Esophagus muscularis mucosa (tissue), 4 donors: Measurements from ENCODE around the gene CALML3. TPM values are rescaled to one million over a fixed set of nuclear protein-coding genes. Genes with fewer than 3 reads are reported as not detected.

Experiments
- DNase-seq: peaks from one replicate; pipeline ENCODE4 v3.0.0-alpha.2; 2017; ENCODE audit errors: extremely low spot score
- H3K27ac ChIP-seq, 4 donors: fragments of 200-600 bp; sonication (generic); replicated peaks in 1 of 4; 1 replicate in 3 of 4; 2 replicates in 1 of 4; pipeline ENCODE4 v1.5.1; 2016 to 2019; ENCODE audit warnings: mild to moderate bottlenecking in 1 of 4
- H3K27me3 ChIP-seq, 4 donors: fragments of 200-600 bp; sonication (generic); one replicate each; pipeline versions ENCODE4 v1.5.1 to v1.6.0; 2016 to 2019
- H3K36me3 ChIP-seq, 4 donors: fragments of 200-600 bp; sonication (generic); one replicate each; pipeline ENCODE4 v1.5.1; 2016 to 2019
- H3K4me1 ChIP-seq, 4 donors: fragments of 200-600 bp; sonication (generic); one replicate each; pipeline ENCODE4 v1.5.1; 2016 to 2019
- H3K4me3 ChIP-seq, 4 donors: fragments of 200-600 bp; sonication (generic); 1 replicate in 2 of 4; 2 replicates in 2 of 4; pipeline ENCODE4 v1.5.1; 2016 to 2019; ENCODE audit warnings: mild to moderate bottlenecking in 4 of 4, moderate library complexity in 1 of 4
- H3K9me3 ChIP-seq, 4 donors: fragments of 200-600 bp; sonication (generic); 1 replicate in 3 of 4; 2 replicates in 1 of 4; pipeline ENCODE4 v1.5.1; 2016 to 2019
- CTCF ChIP-seq, 3 experiments: fragments of 200-600 bp in 2 of 3; fragments of 450-650 bp in 1 of 3; sonication (generic) in 2 of 3; IDR thresholded peaks; one replicate each; pipeline ENCODE4 v1.5.1; 2017 to 2019; ENCODE audit warnings: antibody characterized with exemption in 3 of 3, mild to moderate bottlenecking in 2 of 3, moderate library complexity in 1 of 3
- EP300 ChIP-seq: sonication (generic); formaldehyde crosslinking; IDR thresholded peaks from one replicate; pipeline ENCODE4 v1.6.1; 2017; ENCODE audit warnings: antibody characterized with exemption
- POLR2A ChIP-seq: fragments of 450-650 bp; IDR thresholded peaks from one replicate; pipeline ENCODE4 v1.6.1; 2017; ENCODE audit warnings: antibody characterized with exemption, moderate library complexity, mild to moderate bottlenecking, low read depth
- POLR2AphosphoS5 ChIP-seq, 2 donors: sonication (generic); formaldehyde crosslinking; IDR thresholded peaks; one replicate each; pipeline ENCODE4 v1.6.1; 2017; ENCODE audit warnings: antibody characterized with exemption in 2 of 2
- WGBS: methylation state at CpG from one replicate; pipeline ENCODE4 v1.1.5; 2018; 5-methylcytosine and 5-hydroxymethylcytosine counted together
- intact Hi-C: fragments of 100-400 bp; cut with DNase I; formaldehyde crosslinking; loops from one replicate; pipeline ENCODE4 v1.15.1; 2023
- total RNA-seq, 4 donors: library from RNA; depleted of rRNA; stranded (reverse); fragments of >200 nt; gene quantifications; one replicate each; pipeline versions ENCODE4 v1.1.0 to v1.2.1, GENCODE V29; 2016

Gene CALML3
- total RNA-seq, 4 donors from 2014 or later: not detected

- Histone ChIP-seq H3K4me3 (no peak overlapping the region), H3K27ac (no peak overlapping the region), H3K27me3 (no peaks in the 10 kb centered on the region), H3K9me3 (no peaks in the 10 kb centered on the region), H3K4me1 (peaks cover 0 to 27% (median 24%) of the 10 kb centered on the region in 4 donors), H3K36me3 (no peaks in the 10 kb centered on the region)
- WGBS: 88% methylated on average over 14 of the region's 14 CpGs
- DNase-seq: no peak
- intact Hi-C loops: no loop called here
- TF ChIP-seq EP300: no peak
- no peak for TF ChIP-seq CTCF (IDR thresholded peaks at IDR 0.05)
- no peak for TF ChIP-seq POLR2AphosphoS5 (IDR thresholded peaks at IDR 0.05)
- TF ChIP-seq POLR2A: no peak
Observed at GRCh38 chr10:5502571-5503476, 21.9 kb upstream of the CALML3 start.

GRCh38 chr10:5503477-5503835, 21.3 kb upstream of the CALML3 start:
- WGBS: 81% methylated on average over 3 of the region's 3 CpGs
- peaks cover 0 to 33% (median 30%) of the 10 kb centered on the region in 4 donors for H3K4me1 ChIP-seq
- no peaks in the 10 kb centered on the region for H3K9me3 ChIP-seq
- DNase-seq: no peak
- intact Hi-C loops: no loop called here
- no peak overlapping the region for H3K27ac ChIP-seq
- no peaks in the 10 kb centered on the region for H3K27me3 ChIP-seq
- no peaks in the 10 kb centered on the region for H3K36me3 ChIP-seq
- no peak overlapping the region for H3K4me3 ChIP-seq
- TF ChIP-seq POLR2A: no peak
- TF ChIP-seq EP300: no peak
- no peak for TF ChIP-seq POLR2AphosphoS5 (IDR thresholded peaks at IDR 0.05)
- TF ChIP-seq CTCF (IDR thresholded peaks at IDR 0.05): no peak

GRCh38 chr10:5504146-5505072, 20.4 kb upstream of the CALML3 start:
- Histone ChIP-seq H3K4me1 (peaks cover 0 to 33% (median 32%) of the 10 kb centered on the region in 4 donors), H3K36me3 (no peaks in the 10 kb centered on the region), H3K27ac (no peak overlapping the region), H3K4me3 (no peak overlapping the region), H3K9me3 (no peaks in the 10 kb centered on the region), H3K27me3 (no peaks in the 10 kb centered on the region)
- TF ChIP-seq POLR2A (no peak), EP300 (no peak), CTCF (IDR thresholded peaks at IDR 0.05) (no peak), POLR2AphosphoS5 (IDR thresholded peaks at IDR 0.05) (no peak)
- DNase-seq: no peak
- intact Hi-C loops: no loop called here
- 92% methylated on average over 14 of the region's 18 CpGs for WGBS

GRCh38 chr10:5506246-5506645, 18.5 kb upstream of the CALML3 start:
- Histone ChIP-seq H3K4me1 (peaks cover 0 to 33% (median 32%) of the 10 kb centered on the region in 4 donors), H3K36me3 (no peaks in the 10 kb centered on the region), H3K4me3 (no peak overlapping the region), H3K27me3 (no peaks in the 10 kb centered on the region), H3K27ac (peak overlapping the region in 3 of 4 donors; percentile 41 to 70 (median 60)), H3K9me3 (no peaks in the 10 kb centered on the region)
- WGBS: 65% methylated on average over 2 of the region's 2 CpGs
- DNase-seq: no peak
- no peak for TF ChIP-seq EP300
- TF ChIP-seq CTCF (IDR thresholded peaks at IDR 0.05): no peak
- TF ChIP-seq POLR2AphosphoS5 (IDR thresholded peaks at IDR 0.05): no peak
- intact Hi-C loops: no loop called here
